ENCODE measurements around the gene SPCS3.

GRCh38 chr4:176274441-176274840 is 45.3 kb upstream of the SPCS3 start:
- TF ChIP-seq CTCF (IDR thresholded peaks at IDR 0.05; ENCODE audit: low read depth, low read length, poor library complexity, severe bottlenecking) (no peak), EZH2phosphoT487 (IDR thresholded peaks at IDR 0.05; ENCODE audit: borderline replicate concordance, low read length) (no peak)

Data from DOHH2 (cell line).